Panc1 (cell line): ENCODE results near the gene CSF1. TPM values are rescaled to one million over a fixed set of nuclear protein-coding genes. Genes with fewer than 3 reads are reported as not detected.

ENCODE experiments used
- ATAC-seq: fragments of 200-7000 bp; cut with Tn5 transposase; 2 replicates; pipeline ENCODE4 v1.9.1; 2020; ENCODE audit warnings: mild to moderate bottlenecking, moderate library complexity
- BruUV-seq: library from RNA; stranded (reverse); fragments of 400-500 nt; replicated peaks from 2 replicates; lab custom pipeline; 2021; lab: Mats Ljungman, UMichigan
- CTCF ChIA-PET: fragments of 300-600 bp; sonication (Branson Sonifier 250); formaldehyde crosslinking; loops from one replicate; lab custom pipeline; 2022; ENCODE audit warnings: antibody characterized with exemption; lab: Charles Lee
- POLR2A ChIA-PET: fragments of 300-600 bp; sonication (Branson Sonifier 250); formaldehyde crosslinking; loops from one replicate; lab custom pipeline; 2022; ENCODE audit warnings: antibody characterized with exemption; lab: Charles Lee
- DNase-seq: peaks from one replicate; pipeline ENCODE4 v3.0.0-alpha.2; 2010; ENCODE audit warnings: low read depth, low spot score
- H3K27ac ChIP-seq: 2 replicates; pipeline ENCODE4 v1.5.1; 2011; ENCODE audit warnings: mild to moderate bottlenecking, low read length, inconsistent platforms
- H3K27me3 ChIP-seq: fragments of 200-500 bp; sonication (Bioruptor generic); 2 replicates; pipeline ENCODE4 v1.6.0; 2014; ENCODE audit warnings: low read length, inconsistent platforms; ENCODE audit not compliant: control insufficient read depth, insufficient read depth
- H3K36me3 ChIP-seq: fragments of 200-500 bp; sonication (Bioruptor generic); 2 replicates; pipeline ENCODE4 v1.5.1; 2014; ENCODE audit warnings: inconsistent platforms, mild to moderate bottlenecking, low read length, moderate library complexity; ENCODE audit not compliant: control insufficient read depth, insufficient read depth
- H3K4me1 ChIP-seq: 2 replicates; pipeline ENCODE4 v1.5.1; 2011; ENCODE audit warnings: inconsistent platforms, mild to moderate bottlenecking, low read length, moderate library complexity; ENCODE audit not compliant: control insufficient read depth, insufficient read depth
- H3K4me3 ChIP-seq, 2 experiments: 2 replicates each; pipeline ENCODE4 v1.5.1; 2011 to 2012; ENCODE audit warnings: low read depth in 2 of 2, low read length in 2 of 2, mild to moderate bottlenecking in 2 of 2, inconsistent platforms in 1 of 2, moderate library complexity in 1 of 2
- H3K9me3 ChIP-seq: fragments of 200-500 bp; sonication (Bioruptor generic); 2 replicates; pipeline ENCODE4 v1.5.1; 2014; ENCODE audit warnings: low read depth, mild to moderate bottlenecking, inconsistent platforms, low read length, moderate library complexity; ENCODE audit not compliant: control insufficient read depth, insufficient read depth
- POLR2AphosphoS5 ChIP-seq: IDR thresholded peaks from 2 replicates; pipeline ENCODE4 v1.6.1; 2012; ENCODE audit warnings: mild to moderate bottlenecking, low read depth, low read length, moderate library complexity
- SIN3A ChIP-seq: IDR thresholded peaks from 2 replicates; pipeline ENCODE4 v1.6.1; 2012; ENCODE audit warnings: low read depth, mild to moderate bottlenecking, low read length, moderate library complexity, borderline replicate concordance; ENCODE audit not compliant: insufficient read depth
- TCF7L2 ChIP-seq: IDR thresholded peaks from 2 replicates; pipeline ENCODE4 v1.6.1; 2011; ENCODE audit warnings: mild to moderate bottlenecking, low read depth, low read length, inconsistent platforms
- in situ Hi-C: cut with HindIII; loops from 2 replicates; pipeline ENCODE4 v1.10.0; 2016; ENCODE audit warnings: low sequenced_read_pairs, low pct_unique_long_range_greater_than_20kb
- intact Hi-C: fragments of 100-400 bp; cut with micrococcal nuclease; formaldehyde crosslinking; loops from one replicate; pipeline ENCODE4 v1.10.0; 2022; ENCODE audit not compliant: unreplicated experiment
- total RNA-seq: library from RNA; stranded (reverse); gene quantifications from one replicate; pipeline ENCODE4 v1.2.1, GENCODE V29; 2021; ENCODE audit not compliant: unreplicated experiment
- TF ChIP-seq, protein P1 (sequence below): fragments of 450-650 bp; IDR thresholded peaks from 2 replicates; pipeline ENCODE4 v1.5.1; 2017; ENCODE audit warnings: mild to moderate bottlenecking
- TF ChIP-seq, protein P2 (sequence below), 2 experiments: IDR thresholded peaks; 2 replicates each; pipeline ENCODE4 v1.6.1; 2011 to 2012; ENCODE audit warnings: low read depth in 2 of 2, control low read depth in 1 of 2, low read length in 1 of 2, mild to moderate bottlenecking in 1 of 2, moderate library complexity in 1 of 2; ENCODE audit not compliant: insufficient read depth in 1 of 2

CSF1 gene
- total RNA-seq, 1 experiment from 2014 or later = 217 TPM

DNA sequence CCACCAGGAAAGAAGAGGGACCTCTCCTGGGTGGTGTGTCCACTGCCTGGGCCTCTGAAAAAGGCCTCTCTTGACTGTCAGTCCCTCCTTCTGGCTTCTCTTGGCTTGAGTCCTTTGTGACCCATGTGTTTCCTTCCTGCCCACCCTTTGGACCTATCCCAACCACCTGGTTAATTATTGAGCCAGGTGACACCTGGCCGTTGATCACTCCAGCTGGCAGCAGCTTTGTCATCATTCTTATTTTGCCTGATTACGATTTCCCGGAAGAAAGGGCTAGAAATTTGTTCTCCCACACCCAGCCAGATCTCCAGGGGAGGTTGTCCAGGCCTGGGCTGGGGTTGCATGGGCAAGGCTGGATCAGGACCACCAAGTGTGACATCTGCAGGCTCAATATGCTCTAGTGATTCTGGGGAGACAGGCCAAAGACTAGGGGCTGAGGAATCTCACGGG, 24.8 kb downstream of the CSF1 start:
- H3K4me3 ChIP-seq = no peak overlapping the region
- TF ChIP-seq TCF7L2 (no peak), SIN3A (no peak), POLR2AphosphoS5 (no peak)
- TF ChIP-seq, protein P1, sequence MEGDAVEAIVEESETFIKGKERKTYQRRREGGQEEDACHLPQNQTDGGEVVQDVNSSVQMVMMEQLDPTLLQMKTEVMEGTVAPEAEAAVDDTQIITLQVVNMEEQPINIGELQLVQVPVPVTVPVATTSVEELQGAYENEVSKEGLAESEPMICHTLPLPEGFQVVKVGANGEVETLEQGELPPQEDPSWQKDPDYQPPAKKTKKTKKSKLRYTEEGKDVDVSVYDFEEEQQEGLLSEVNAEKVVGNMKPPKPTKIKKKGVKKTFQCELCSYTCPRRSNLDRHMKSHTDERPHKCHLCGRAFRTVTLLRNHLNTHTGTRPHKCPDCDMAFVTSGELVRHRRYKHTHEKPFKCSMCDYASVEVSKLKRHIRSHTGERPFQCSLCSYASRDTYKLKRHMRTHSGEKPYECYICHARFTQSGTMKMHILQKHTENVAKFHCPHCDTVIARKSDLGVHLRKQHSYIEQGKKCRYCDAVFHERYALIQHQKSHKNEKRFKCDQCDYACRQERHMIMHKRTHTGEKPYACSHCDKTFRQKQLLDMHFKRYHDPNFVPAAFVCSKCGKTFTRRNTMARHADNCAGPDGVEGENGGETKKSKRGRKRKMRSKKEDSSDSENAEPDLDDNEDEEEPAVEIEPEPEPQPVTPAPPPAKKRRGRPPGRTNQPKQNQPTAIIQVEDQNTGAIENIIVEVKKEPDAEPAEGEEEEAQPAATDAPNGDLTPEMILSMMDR = no peak
- TF ChIP-seq, protein P2, sequence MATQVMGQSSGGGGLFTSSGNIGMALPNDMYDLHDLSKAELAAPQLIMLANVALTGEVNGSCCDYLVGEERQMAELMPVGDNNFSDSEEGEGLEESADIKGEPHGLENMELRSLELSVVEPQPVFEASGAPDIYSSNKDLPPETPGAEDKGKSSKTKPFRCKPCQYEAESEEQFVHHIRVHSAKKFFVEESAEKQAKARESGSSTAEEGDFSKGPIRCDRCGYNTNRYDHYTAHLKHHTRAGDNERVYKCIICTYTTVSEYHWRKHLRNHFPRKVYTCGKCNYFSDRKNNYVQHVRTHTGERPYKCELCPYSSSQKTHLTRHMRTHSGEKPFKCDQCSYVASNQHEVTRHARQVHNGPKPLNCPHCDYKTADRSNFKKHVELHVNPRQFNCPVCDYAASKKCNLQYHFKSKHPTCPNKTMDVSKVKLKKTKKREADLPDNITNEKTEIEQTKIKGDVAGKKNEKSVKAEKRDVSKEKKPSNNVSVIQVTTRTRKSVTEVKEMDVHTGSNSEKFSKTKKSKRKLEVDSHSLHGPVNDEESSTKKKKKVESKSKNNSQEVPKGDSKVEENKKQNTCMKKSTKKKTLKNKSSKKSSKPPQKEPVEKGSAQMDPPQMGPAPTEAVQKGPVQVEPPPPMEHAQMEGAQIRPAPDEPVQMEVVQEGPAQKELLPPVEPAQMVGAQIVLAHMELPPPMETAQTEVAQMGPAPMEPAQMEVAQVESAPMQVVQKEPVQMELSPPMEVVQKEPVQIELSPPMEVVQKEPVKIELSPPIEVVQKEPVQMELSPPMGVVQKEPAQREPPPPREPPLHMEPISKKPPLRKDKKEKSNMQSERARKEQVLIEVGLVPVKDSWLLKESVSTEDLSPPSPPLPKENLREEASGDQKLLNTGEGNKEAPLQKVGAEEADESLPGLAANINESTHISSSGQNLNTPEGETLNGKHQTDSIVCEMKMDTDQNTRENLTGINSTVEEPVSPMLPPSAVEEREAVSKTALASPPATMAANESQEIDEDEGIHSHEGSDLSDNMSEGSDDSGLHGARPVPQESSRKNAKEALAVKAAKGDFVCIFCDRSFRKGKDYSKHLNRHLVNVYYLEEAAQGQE (IDR thresholded peaks at IDR 0.05; ENCODE audit: insufficient read depth in 1 of 2, low read depth in 2 of 2, low read length in 1 of 2) = no peak
- H3K4me1 ChIP-seq = peaks cover 38% of the 10 kb centered on the region
- ChIA-PET POLR2A (no interaction called here), CTCF (no interaction called here)
- in situ Hi-C loops (no loop called here), intact Hi-C loops (no loop called here)
- H3K27ac ChIP-seq = peak overlapping the region; percentile 97
- ATAC-seq (no peak), DNase-seq (no peak)
- peaks cover 3% of the 10 kb centered on the region; the same call in 1 of the 2 replicates for H3K9me3 ChIP-seq
- no peaks in the 10 kb centered on the region for H3K36me3 ChIP-seq
- H3K27me3 ChIP-seq = no peaks in the 10 kb centered on the region
- no TSS peak for BruUV-seq

DNA sequence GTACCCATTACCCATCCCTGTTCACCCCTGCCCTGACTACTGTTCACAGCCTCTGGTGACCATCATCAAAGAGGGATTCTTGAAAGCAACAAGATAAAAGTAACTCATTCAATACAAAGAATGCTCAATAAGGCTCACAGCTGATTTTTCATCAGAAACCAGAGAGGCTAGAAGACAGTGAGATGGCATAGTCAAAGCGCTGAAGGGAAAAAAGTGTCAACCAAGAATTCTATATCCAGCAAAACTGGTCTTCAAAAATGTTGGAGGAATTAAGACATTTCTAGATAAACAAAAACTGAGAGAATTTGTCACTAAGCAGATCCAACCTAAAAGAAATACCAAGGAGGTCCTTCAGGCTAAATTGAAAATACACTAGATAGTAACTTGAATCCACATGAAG, 27.1 kb downstream of the CSF1 start:
- Histone ChIP-seq H3K36me3 (no peaks in the 10 kb centered on the region), H3K9me3 (peaks cover 5% of the 10 kb centered on the region; the same call in 1 of the 2 replicates), H3K27me3 (no peaks in the 10 kb centered on the region), H3K4me3 (no peak overlapping the region), H3K27ac (peak overlapping the region; percentile 57), H3K4me1 (peaks cover 18% of the 10 kb centered on the region)
- in situ Hi-C loops (no loop called here), intact Hi-C loops (no loop called here)
- ATAC-seq (no peak), DNase-seq (no peak)
- ChIA-PET POLR2A (no interaction called here), CTCF (no interaction called here)
- BruUV-seq = no TSS peak
- TF ChIP-seq POLR2AphosphoS5 (no peak), SIN3A (no peak), TCF7L2 (no peak)
- TF ChIP-seq, protein P2 (IDR thresholded peaks at IDR 0.05; ENCODE audit: insufficient read depth in 1 of 2, low read depth in 2 of 2, low read length in 1 of 2) = no peak
